PFSK-1 (cell line): ENCODE data around the gene RET.

Source experiments
- POLR2AphosphoS5 ChIP-seq: IDR thresholded peaks from 2 replicates; pipeline ENCODE4 v1.6.1; 2012; ENCODE audit warnings: low read depth, mild to moderate bottlenecking, control low read depth, low read length, moderate library complexity
- REST ChIP-seq, 2 experiments: IDR thresholded peaks; 2 replicates each; pipeline versions ENCODE4 v1.6.1 to v1.8.0; 2011 to 2012; ENCODE audit warnings: low read depth in 2 of 2, low read length in 2 of 2, control low read depth in 1 of 2, inconsistent platforms in 1 of 2, mild to moderate bottlenecking in 1 of 2, moderate library complexity in 1 of 2; ENCODE audit not compliant: insufficient read depth in 1 of 2
- SIN3A ChIP-seq: IDR thresholded peaks from 2 replicates; pipeline ENCODE4 v1.6.1; 2012; ENCODE audit warnings: mild to moderate bottlenecking, low read length, moderate library complexity, borderline replicate concordance; ENCODE audit not compliant: insufficient read depth
- TAF1 ChIP-seq: IDR thresholded peaks from 2 replicates; pipeline ENCODE4 v1.6.1; 2012; ENCODE audit warnings: low read length, control low read depth, borderline replicate concordance; ENCODE audit not compliant: insufficient read depth

- TF ChIP-seq POLR2AphosphoS5 (no peak), TAF1 (no peak), REST (IDR thresholded peaks at IDR 0.05; ENCODE audit: insufficient read depth in 1 of 2, low read depth in 2 of 2, low read length in 2 of 2) (no peak), SIN3A (no peak)
Measured at GRCh38 chr10:43105102-43105955, 28.5 kb downstream of the RET start.
